Measurements from ENCODE around the gene MBNL1.

MBNL1 gene

DNA sequence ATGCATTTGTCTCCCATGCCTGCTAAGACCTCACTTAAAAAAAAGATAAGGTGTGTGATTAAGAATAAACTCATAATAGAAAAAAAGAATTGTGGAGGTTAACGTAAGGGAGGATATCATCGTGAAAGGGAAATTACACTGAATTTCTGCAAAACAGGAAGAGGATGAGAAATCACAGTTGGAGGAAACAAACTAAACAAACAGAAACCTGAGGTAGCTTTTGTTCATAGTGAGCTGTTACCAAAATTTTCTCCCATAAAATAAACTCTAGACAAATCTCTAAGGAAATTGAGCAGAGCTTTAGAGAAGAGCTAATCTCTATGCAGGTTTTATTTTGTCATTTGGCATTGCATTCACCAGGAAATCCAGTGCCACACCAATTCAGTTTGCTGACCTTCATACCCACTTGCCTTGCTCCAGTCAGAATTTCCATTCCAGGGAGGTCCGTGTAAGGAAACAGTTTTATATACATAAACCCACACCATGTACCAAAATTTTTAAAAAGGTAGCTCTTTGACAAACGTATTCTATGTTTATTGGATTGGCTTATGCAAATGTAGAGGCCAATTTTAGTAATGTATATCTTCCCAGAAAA lies 231.2 kb downstream of the MBNL1 start:
- DNase-seq = no peak
- no peak overlapping the region for H3K9ac ChIP-seq (ENCODE audit: low read length)
- H3K4me2 ChIP-seq (ENCODE audit: low read length) = no peak overlapping the region
- H3K27ac ChIP-seq (ENCODE audit: low read depth, low read length) = no peak overlapping the region
- H3K23ac ChIP-seq (ENCODE audit: low read length) = no peak overlapping the region
- H2BK120ac ChIP-seq (ENCODE audit: insufficient read depth, low read length, poor library complexity) = no peak overlapping the region
- H4K91ac ChIP-seq (ENCODE audit: low read depth, low read length) = no peak overlapping the region
- no peak overlapping the region for H2BK12ac ChIP-seq (ENCODE audit: low read length)
- H3K4ac ChIP-seq (ENCODE audit: low read depth, low read length) = no peak overlapping the region
- H3K79me1 ChIP-seq (ENCODE audit: low read length) = no peaks in the 10 kb centered on the region
- no peaks in the 10 kb centered on the region for H3K27me3 ChIP-seq (ENCODE audit: insufficient read depth, low read length)
- no peak overlapping the region for H2BK5ac ChIP-seq (ENCODE audit: low read depth, low read length, poor library complexity)
- H3K14ac ChIP-seq (ENCODE audit: low read length) = no peak overlapping the region
- no peak overlapping the region for H2AFZ ChIP-seq (ENCODE audit: insufficient read depth, low read length, poor library complexity)
- H4K8ac ChIP-seq (ENCODE audit: low read depth, low read length) = no peak overlapping the region
- no peak overlapping the region for H3K4me3 ChIP-seq (ENCODE audit: low read depth, low read length)
- no peak overlapping the region for H4K12ac ChIP-seq (ENCODE audit: low read depth, low read length)
- H3K18ac ChIP-seq (ENCODE audit: low read length) = no peak overlapping the region
- peaks cover 0 to 3% of the 10 kb centered on the region in 2 experiments for H3K4me1 ChIP-seq (ENCODE audit: control insufficient read depth in 1 of 2, insufficient read depth in 2 of 2, low read length in 2 of 2)
- no peaks in the 10 kb centered on the region for H3K9me3 ChIP-seq (ENCODE audit: insufficient read depth, low read depth, low read length)
- no peak overlapping the region for H2AK5ac ChIP-seq (ENCODE audit: low read length)
- no CpG with 5 or more reads among the region's 4 CpGs for WGBS (ENCODE audit: extremely low coverage, insufficient coverage, insufficient read length)
- no peaks in the 10 kb centered on the region for H3K79me2 ChIP-seq (ENCODE audit: control insufficient read depth, insufficient read depth, low read length, poor library complexity)
- H3K36me3 ChIP-seq (ENCODE audit: control insufficient read depth in 1 of 2, insufficient read depth in 2 of 2, low read length in 2 of 2) = no peaks in the 10 kb centered on the region

DNA sequence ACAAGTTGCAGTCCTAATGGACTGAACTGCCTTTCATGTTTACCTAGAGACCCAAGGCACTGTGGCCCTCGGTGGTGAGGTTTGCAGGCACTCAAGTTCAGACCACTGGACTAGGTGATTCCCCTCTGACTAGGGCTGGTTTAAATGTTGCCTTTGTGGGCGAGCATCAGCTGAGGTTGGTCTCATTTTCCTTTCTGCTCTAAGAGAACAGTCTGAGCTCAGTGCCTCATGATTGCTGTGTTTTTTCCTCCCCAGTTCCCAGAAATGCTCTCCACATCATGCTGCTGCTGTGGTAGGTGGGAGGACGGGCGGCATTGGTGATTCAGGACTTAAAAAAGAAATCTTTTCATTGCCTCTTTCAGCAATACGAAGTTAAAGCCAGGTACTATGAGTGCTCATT lies 237.2 kb downstream of the MBNL1 start:
- Histone ChIP-seq H3K14ac (ENCODE audit: low read length) (no peak overlapping the region), H3K79me1 (ENCODE audit: low read length) (no peaks in the 10 kb centered on the region)

DNA sequence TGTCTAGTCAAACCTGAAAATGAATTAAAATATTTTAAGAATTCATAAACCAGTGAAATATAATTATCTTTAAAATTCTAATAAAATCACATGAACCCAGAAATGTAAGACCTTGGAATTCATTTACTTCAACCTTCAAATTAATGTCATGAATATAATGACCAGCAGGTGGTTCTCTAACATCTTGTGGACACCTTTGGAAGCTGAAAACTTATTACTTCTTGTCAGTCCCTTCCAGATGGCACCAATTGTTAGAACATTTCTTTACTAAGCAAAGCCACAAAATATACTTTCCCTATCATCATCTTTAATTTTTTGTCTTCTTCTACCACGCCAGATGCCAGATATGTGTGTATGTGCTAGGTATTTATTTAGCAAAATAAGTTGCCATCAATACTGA lies 240.0 kb downstream of the MBNL1 start:
- Histone ChIP-seq H2AFZ (ENCODE audit: insufficient read depth, low read length, poor library complexity) (no peak overlapping the region), H4K8ac (ENCODE audit: low read depth, low read length) (no peak overlapping the region), H4K12ac (ENCODE audit: low read depth, low read length) (no peak overlapping the region), H3K36me3 (ENCODE audit: control insufficient read depth in 1 of 2, insufficient read depth in 2 of 2, low read length in 2 of 2) (no peaks in the 10 kb centered on the region), H3K9me3 (ENCODE audit: insufficient read depth, low read depth, low read length) (no peaks in the 10 kb centered on the region), H3K14ac (ENCODE audit: low read length) (no peak overlapping the region), H3K4ac (ENCODE audit: low read depth, low read length) (no peak overlapping the region), H3K79me1 (ENCODE audit: low read length) (no peaks in the 10 kb centered on the region), H3K23ac (ENCODE audit: low read length) (no peak overlapping the region), H3K4me3 (ENCODE audit: low read depth, low read length) (no peak overlapping the region), H2AK5ac (ENCODE audit: low read length) (no peak overlapping the region), H2BK5ac (ENCODE audit: low read depth, low read length, poor library complexity) (no peak overlapping the region), H3K9ac (ENCODE audit: low read length) (no peak overlapping the region), H2BK12ac (ENCODE audit: low read length) (no peak overlapping the region), H3K27ac (ENCODE audit: low read depth, low read length) (no peak overlapping the region), H3K27me3 (ENCODE audit: insufficient read depth, low read length) (no peaks in the 10 kb centered on the region), H3K18ac (ENCODE audit: low read length) (no peak overlapping the region), H3K4me1 (ENCODE audit: control insufficient read depth in 1 of 2, insufficient read depth in 2 of 2, low read length in 2 of 2) (no peaks in the 10 kb centered on the region), H4K91ac (ENCODE audit: low read depth, low read length) (no peak overlapping the region), H3K79me2 (ENCODE audit: control insufficient read depth, insufficient read depth, low read length, poor library complexity) (no peaks in the 10 kb centered on the region), H2BK120ac (ENCODE audit: insufficient read depth, low read length, poor library complexity) (no peak overlapping the region), H3K4me2 (ENCODE audit: low read length) (no peak overlapping the region)
- peak in 1 of 2 donors; percentile 40 for DNase-seq
- no CpG with 5 or more reads among the region's 1 CpG for WGBS (ENCODE audit: extremely low coverage, insufficient coverage, insufficient read length)

More for the DNA sequence above, 237.2 kb downstream of the MBNL1 start:
- Histone ChIP-seq H2AFZ (ENCODE audit: insufficient read depth, low read length, poor library complexity) (no peak overlapping the region), H3K79me2 (ENCODE audit: control insufficient read depth, insufficient read depth, low read length, poor library complexity) (no peaks in the 10 kb centered on the region), H2AK5ac (ENCODE audit: low read length) (no peak overlapping the region), H3K4me1 (ENCODE audit: control insufficient read depth in 1 of 2, insufficient read depth in 2 of 2, low read length in 2 of 2) (no peaks in the 10 kb centered on the region), H3K27ac (ENCODE audit: low read depth, low read length) (no peak overlapping the region), H3K9me3 (ENCODE audit: insufficient read depth, low read depth, low read length) (no peaks in the 10 kb centered on the region), H3K4ac (ENCODE audit: low read depth, low read length) (no peak overlapping the region), H3K27me3 (ENCODE audit: insufficient read depth, low read length) (no peaks in the 10 kb centered on the region), H3K18ac (ENCODE audit: low read length) (no peak overlapping the region), H4K12ac (ENCODE audit: low read depth, low read length) (no peak overlapping the region), H3K36me3 (ENCODE audit: control insufficient read depth in 1 of 2, insufficient read depth in 2 of 2, low read length in 2 of 2) (no peaks in the 10 kb centered on the region), H3K9ac (ENCODE audit: low read length) (no peak overlapping the region), H2BK120ac (ENCODE audit: insufficient read depth, low read length, poor library complexity) (no peak overlapping the region), H2BK5ac (ENCODE audit: low read depth, low read length, poor library complexity) (no peak overlapping the region), H2BK12ac (ENCODE audit: low read length) (no peak overlapping the region), H3K4me3 (ENCODE audit: low read depth, low read length) (no peak overlapping the region), H4K91ac (ENCODE audit: low read depth, low read length) (no peak overlapping the region), H3K23ac (ENCODE audit: low read length) (no peak overlapping the region), H3K4me2 (ENCODE audit: low read length) (no peak overlapping the region), H4K8ac (ENCODE audit: low read depth, low read length) (no peak overlapping the region)
- DNase-seq = no peak
- no CpG with 5 or more reads among the region's 5 CpGs for WGBS (ENCODE audit: extremely low coverage, insufficient coverage, insufficient read length)

DNA sequence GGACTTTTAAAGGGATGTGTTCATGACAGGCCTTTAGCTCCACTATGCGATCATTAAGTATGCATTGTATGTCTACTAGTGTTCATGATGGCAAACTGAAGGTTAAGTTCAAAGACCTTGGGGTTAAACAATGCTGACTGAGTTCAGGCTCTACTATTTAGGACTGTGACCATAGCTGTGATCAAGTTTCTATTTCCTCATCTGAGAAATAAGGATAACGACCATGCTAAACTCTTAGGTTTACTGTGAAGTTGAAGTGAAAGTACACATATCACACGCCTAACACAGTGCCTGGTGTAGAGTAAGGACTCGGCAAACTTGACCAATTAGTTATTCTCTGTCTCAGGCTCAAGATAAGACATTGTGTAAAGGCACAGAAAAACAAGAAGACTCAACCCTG lies 243.2 kb downstream of the MBNL1 start:
- H3K9ac ChIP-seq (ENCODE audit: low read length) = no peak overlapping the region
- no peak overlapping the region for H3K4me3 ChIP-seq (ENCODE audit: low read depth, low read length)
- no CpG with 5 or more reads among the region's 4 CpGs for WGBS (ENCODE audit: extremely low coverage, insufficient coverage, insufficient read length)
- H3K18ac ChIP-seq (ENCODE audit: low read length) = no peak overlapping the region
- H3K79me1 ChIP-seq (ENCODE audit: low read length) = no peaks in the 10 kb centered on the region
- H3K27ac ChIP-seq (ENCODE audit: low read depth, low read length) = no peak overlapping the region
- H2BK5ac ChIP-seq (ENCODE audit: low read depth, low read length, poor library complexity) = no peak overlapping the region
- no peak overlapping the region for H4K12ac ChIP-seq (ENCODE audit: low read depth, low read length)
- H3K4ac ChIP-seq (ENCODE audit: low read depth, low read length) = no peak overlapping the region
- H4K8ac ChIP-seq (ENCODE audit: low read depth, low read length) = no peak overlapping the region
- DNase-seq = no peak
- H3K4me1 ChIP-seq (ENCODE audit: control insufficient read depth in 1 of 2, insufficient read depth in 2 of 2, low read length in 2 of 2) = no peaks in the 10 kb centered on the region
- no peak overlapping the region for H2BK120ac ChIP-seq (ENCODE audit: insufficient read depth, low read length, poor library complexity)
- H2AFZ ChIP-seq (ENCODE audit: insufficient read depth, low read length, poor library complexity) = no peak overlapping the region
- H3K14ac ChIP-seq (ENCODE audit: low read length) = no peak overlapping the region
- no peak overlapping the region for H3K4me2 ChIP-seq (ENCODE audit: low read length)
- no peaks in the 10 kb centered on the region for H3K79me2 ChIP-seq (ENCODE audit: control insufficient read depth, insufficient read depth, low read length, poor library complexity)
- H3K27me3 ChIP-seq (ENCODE audit: insufficient read depth, low read length) = no peaks in the 10 kb centered on the region
- no peaks in the 10 kb centered on the region for H3K9me3 ChIP-seq (ENCODE audit: insufficient read depth, low read depth, low read length)
- no peak overlapping the region for H2BK12ac ChIP-seq (ENCODE audit: low read length)
- H4K91ac ChIP-seq (ENCODE audit: low read depth, low read length) = no peak overlapping the region
- H3K36me3 ChIP-seq (ENCODE audit: control insufficient read depth in 1 of 2, insufficient read depth in 2 of 2, low read length in 2 of 2) = no peaks in the 10 kb centered on the region
- H3K23ac ChIP-seq (ENCODE audit: low read length) = no peak overlapping the region
- no peak overlapping the region for H2AK5ac ChIP-seq (ENCODE audit: low read length)

Measured in trophoblast cell (in vitro differentiated cells and primary cell).